HG03095 (cell line): ENCODE measurements around the gene SSBP3.

Experiments
- ATAC-seq: cut with Tn5 transposase; IDR thresholded peaks from one replicate; pipeline ENCODE4 v1.9.1; 2021; ENCODE audit warnings: moderate library complexity; ENCODE audit not compliant: unreplicated experiment

The SSBP3 gene

GRCh38 chr1:54375298-54375697 lies 30.9 kb downstream of the SSBP3 start:
- ATAC-seq, result no peak

- no peak for ATAC-seq
These were observed 31.4 kb downstream of the SSBP3 start for GRCh38 chr1:54374766-54375165.

- no peak for ATAC-seq
These were observed 33.2 kb downstream of the SSBP3 start for GRCh38 chr1:54372978-54373377.

- ATAC-seq, result no peak
These were observed 34.3 kb downstream of the SSBP3 start for GRCh38 chr1:54371942-54372275.

GRCh38 chr1:54371038-54371941 lies 34.9 kb downstream of the SSBP3 start:
- no peak for ATAC-seq

GRCh38 chr1:54370287-54370989 lies 35.8 kb downstream of the SSBP3 start:
- no peak for ATAC-seq

- no peak for ATAC-seq
These were observed 38.6 kb downstream of the SSBP3 start for GRCh38 chr1:54367613-54368012.

- no peak for ATAC-seq
These were observed 40.3 kb downstream of the SSBP3 start for GRCh38 chr1:54365847-54366246.

- no peak for ATAC-seq
These were observed 40.8 kb downstream of the SSBP3 start for GRCh38 chr1:54365398-54365797.

- no peak for ATAC-seq
These were observed 41.2 kb downstream of the SSBP3 start for GRCh38 chr1:54364995-54365394.

GRCh38 chr1:54364582-54364981 lies 41.6 kb downstream of the SSBP3 start:
- no peak for ATAC-seq

GRCh38 chr1:54363925-54364324 lies 42.3 kb downstream of the SSBP3 start:
- no peak for ATAC-seq

- no peak for ATAC-seq
These were observed 43.3 kb downstream of the SSBP3 start for GRCh38 chr1:54362881-54363340.

GRCh38 chr1:54361342-54361741 lies 44.9 kb downstream of the SSBP3 start:
- ATAC-seq, result no peak

GRCh38 chr1:54360165-54361005 lies 45.8 kb downstream of the SSBP3 start:
- ATAC-seq, result no peak

- no peak for ATAC-seq
These were observed 46.6 kb downstream of the SSBP3 start for GRCh38 chr1:54359393-54360162.

GRCh38 chr1:54358503-54359168 lies 47.6 kb downstream of the SSBP3 start:
- ATAC-seq, result no peak

GRCh38 chr1:54357967-54358366 lies 48.2 kb downstream of the SSBP3 start:
- no peak for ATAC-seq

- ATAC-seq, result no peak
These were observed 49.5 kb downstream of the SSBP3 start for GRCh38 chr1:54356680-54357147.
